ENCODE measurements around the gene SAA4. TPM values are rescaled to one million over a fixed set of nuclear protein-coding genes. Genes with fewer than 3 reads are reported as not detected.

The SAA4 gene
- total RNA-seq, 1 experiment from 2014 or later = not detected

DNA sequence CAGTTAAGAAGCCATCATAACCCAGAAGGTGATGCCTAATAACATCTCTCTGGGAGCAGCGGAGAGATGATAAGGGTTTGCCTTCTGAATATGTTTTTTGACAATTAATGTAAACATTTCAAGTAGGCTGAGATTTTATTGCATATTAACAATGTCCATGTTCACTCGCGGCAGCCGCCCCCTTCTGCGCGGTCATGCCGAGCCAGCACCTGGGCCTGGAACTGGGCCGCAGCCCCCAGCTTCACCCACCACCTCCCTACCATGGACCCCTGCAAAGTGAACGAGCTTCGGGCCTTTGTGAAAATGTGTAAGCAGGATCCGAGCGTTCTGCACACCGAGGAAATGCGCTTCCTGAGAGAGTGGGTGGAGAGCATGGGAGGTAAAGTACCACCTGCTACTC lies 25.1 kb upstream of the SAA4 start:
- Histone ChIP-seq H3K9me2 (ENCODE audit: insufficient read depth) (no peaks in the 10 kb centered on the region), H3F3A (ENCODE audit: insufficient read depth, low read depth) (no peaks in the 10 kb centered on the region), H3K9me3 (ENCODE audit: insufficient read depth, low read depth) (no peaks in the 10 kb centered on the region), H3K4me3 (no peak overlapping the region), H2AFZ (no peak overlapping the region), H3K27ac (no peak overlapping the region), H3K36me3 (ENCODE audit: low read depth) (no peaks in the 10 kb centered on the region), H3K4me1 (replicated peaks; ENCODE audit: insufficient read depth) (0 out of 2 replicates have a peak, but pooled peaks cover 7% of the 10 kb centered on the region), H4K20me1 (ENCODE audit: insufficient read depth) (no peaks in the 10 kb centered on the region), H3K4me2 (no peak overlapping the region), H3K79me2 (ENCODE audit: low read depth) (no peaks in the 10 kb centered on the region), H3K27me3 (ENCODE audit: insufficient read depth, low read depth) (no peaks in the 10 kb centered on the region)
- DNase-seq = no peak
- ChIA-PET CTCF (no interaction called here), POLR2A (ENCODE audit: unreplicated experiment) (no interaction called here)
- BruUV-seq (replicated peaks) = no TSS peak
- no peak for TF ChIP-seq EZH2 (IDR thresholded peaks at IDR 0.05; ENCODE audit: low read depth)
- TF ChIP-seq, protein P1, sequence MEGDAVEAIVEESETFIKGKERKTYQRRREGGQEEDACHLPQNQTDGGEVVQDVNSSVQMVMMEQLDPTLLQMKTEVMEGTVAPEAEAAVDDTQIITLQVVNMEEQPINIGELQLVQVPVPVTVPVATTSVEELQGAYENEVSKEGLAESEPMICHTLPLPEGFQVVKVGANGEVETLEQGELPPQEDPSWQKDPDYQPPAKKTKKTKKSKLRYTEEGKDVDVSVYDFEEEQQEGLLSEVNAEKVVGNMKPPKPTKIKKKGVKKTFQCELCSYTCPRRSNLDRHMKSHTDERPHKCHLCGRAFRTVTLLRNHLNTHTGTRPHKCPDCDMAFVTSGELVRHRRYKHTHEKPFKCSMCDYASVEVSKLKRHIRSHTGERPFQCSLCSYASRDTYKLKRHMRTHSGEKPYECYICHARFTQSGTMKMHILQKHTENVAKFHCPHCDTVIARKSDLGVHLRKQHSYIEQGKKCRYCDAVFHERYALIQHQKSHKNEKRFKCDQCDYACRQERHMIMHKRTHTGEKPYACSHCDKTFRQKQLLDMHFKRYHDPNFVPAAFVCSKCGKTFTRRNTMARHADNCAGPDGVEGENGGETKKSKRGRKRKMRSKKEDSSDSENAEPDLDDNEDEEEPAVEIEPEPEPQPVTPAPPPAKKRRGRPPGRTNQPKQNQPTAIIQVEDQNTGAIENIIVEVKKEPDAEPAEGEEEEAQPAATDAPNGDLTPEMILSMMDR (conservative IDR thresholded peaks at IDR 0.05) = no peak
- intact Hi-C loops (cut with micrococcal nuclease; ENCODE audit: unreplicated experiment) = no loop called here

- Histone ChIP-seq H3K27ac (no peak overlapping the region), H3K79me2 (ENCODE audit: low read depth) (no peaks in the 10 kb centered on the region), H3F3A (ENCODE audit: insufficient read depth, low read depth) (no peaks in the 10 kb centered on the region), H3K4me1 (replicated peaks; ENCODE audit: insufficient read depth) (no peaks in the 10 kb centered on the region), H2AFZ (no peak overlapping the region), H3K4me2 (no peak overlapping the region), H3K4me3 (no peak overlapping the region), H3K27me3 (ENCODE audit: insufficient read depth, low read depth) (no peaks in the 10 kb centered on the region), H3K36me3 (ENCODE audit: low read depth) (no peaks in the 10 kb centered on the region), H3K9me3 (ENCODE audit: insufficient read depth, low read depth) (no peaks in the 10 kb centered on the region), H3K9me2 (ENCODE audit: insufficient read depth) (no peaks in the 10 kb centered on the region), H4K20me1 (ENCODE audit: insufficient read depth) (no peaks in the 10 kb centered on the region)
- CTCF ChIA-PET = no interaction called here
- intact Hi-C loops (cut with micrococcal nuclease; ENCODE audit: unreplicated experiment) = no loop called here
- POLR2A ChIA-PET (ENCODE audit: unreplicated experiment) = no interaction called here
- no peak for DNase-seq
- TF ChIP-seq, protein P1 (conservative IDR thresholded peaks at IDR 0.05) = no peak
- no peak for TF ChIP-seq EZH2 (IDR thresholded peaks at IDR 0.05; ENCODE audit: low read depth)
- BruUV-seq (replicated peaks) = no TSS peak
These were observed 22.7 kb upstream of the SAA4 start for GRCh38 chr11:18259259-18259658.

DNA sequence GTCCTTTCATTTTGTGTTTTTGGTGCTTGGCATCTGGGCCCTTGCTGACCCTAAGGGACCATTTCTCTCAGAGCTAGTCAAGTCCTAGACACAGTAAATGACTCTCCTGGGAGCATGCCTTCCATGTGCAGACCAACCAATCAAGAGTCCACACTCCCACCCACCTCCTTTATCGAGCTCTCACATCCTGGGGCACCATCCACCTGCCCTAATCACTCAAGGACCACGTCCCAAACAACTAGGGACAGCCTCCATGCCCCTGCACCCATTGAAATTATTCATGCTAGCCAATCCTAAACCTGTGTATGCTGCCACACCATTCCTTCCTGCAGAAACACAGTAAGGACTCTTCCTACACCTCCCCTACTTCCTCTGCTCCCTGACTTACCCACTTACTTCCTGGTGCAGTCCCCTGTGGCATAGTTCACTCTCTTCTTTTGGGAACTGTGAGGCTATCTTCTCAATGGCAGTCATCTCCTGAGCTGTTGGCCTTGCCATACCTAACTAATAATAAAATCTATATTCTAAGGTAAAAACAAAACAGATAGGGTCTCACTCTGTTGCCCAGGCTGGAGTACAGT lies 18.3 kb upstream of the SAA4 start:
- no peak for TF ChIP-seq EZH2 (IDR thresholded peaks at IDR 0.05; ENCODE audit: low read depth)
- TF ChIP-seq, protein P1 (conservative IDR thresholded peaks at IDR 0.05) = no peak
- no peaks in the 10 kb centered on the region for H3K36me3 ChIP-seq (ENCODE audit: low read depth)
- H2AFZ ChIP-seq = no peak overlapping the region
- H4K20me1 ChIP-seq (ENCODE audit: insufficient read depth) = no peaks in the 10 kb centered on the region
- H3K27me3 ChIP-seq (ENCODE audit: insufficient read depth, low read depth) = no peaks in the 10 kb centered on the region
- H3K79me2 ChIP-seq (ENCODE audit: low read depth) = no peaks in the 10 kb centered on the region
- no peak for DNase-seq
- intact Hi-C loops (cut with micrococcal nuclease; ENCODE audit: unreplicated experiment) = no loop called here
- no peak overlapping the region for H3K4me2 ChIP-seq
- no peak overlapping the region for H3K27ac ChIP-seq
- peaks cover 5% of the 10 kb centered on the region; the same call in 1 of the 2 replicates for H3K4me1 ChIP-seq (replicated peaks; ENCODE audit: insufficient read depth)
- no peaks in the 10 kb centered on the region for H3K9me3 ChIP-seq (ENCODE audit: insufficient read depth, low read depth)
- POLR2A ChIA-PET (ENCODE audit: unreplicated experiment) = no interaction called here
- CTCF ChIA-PET = no interaction called here
- no peaks in the 10 kb centered on the region for H3K9me2 ChIP-seq (ENCODE audit: insufficient read depth)
- BruUV-seq (replicated peaks) = no TSS peak
- no peak overlapping the region for H3K4me3 ChIP-seq
- peaks cover 3% of the 10 kb centered on the region; the same call in 1 of the 2 replicates for H3F3A ChIP-seq (ENCODE audit: insufficient read depth, low read depth)
